K562 (cell line): ENCODE data around the gene TVP23B.
"Not testable (repeated sequence)": the region's sequence is repeated elsewhere in the genome, so short reads cannot be mapped to it uniquely, and the experiment has no call there.

Experiments
- MTA3 ChIP-seq: fragments of 450-650 bp; formaldehyde crosslinking; IDR thresholded peaks from 2 replicates; pipeline ENCODE4 v1.6.1; 2017; ENCODE audit warnings: mild to moderate bottlenecking, borderline replicate concordance
- RBM25 ChIP-seq: fragments of 200-400 bp; formaldehyde crosslinking; IDR thresholded peaks from 2 replicates; pipeline ENCODE4 v1.6.1; 2018; ENCODE audit warnings: low read length, low read depth, moderate library complexity; ENCODE audit not compliant: severe bottlenecking
- TF ChIP-seq, protein P1 (sequence below), 3 experiments: IDR thresholded peaks in 2 of 3; conservative IDR thresholded peaks in 1 of 3; 2 replicates each; pipeline ENCODE4 v1.5.1; 2011 to 2012; ENCODE audit warnings: low read length in 3 of 3, mild to moderate bottlenecking in 3 of 3, control low read depth in 2 of 3, improper control_type of control experiment in 1 of 3, inconsistent platforms in 1 of 3, low read depth in 1 of 3, mixed read lengths in 1 of 3, moderate library complexity in 1 of 3; ENCODE audit not compliant: insufficient read depth in 2 of 3

DNA sequence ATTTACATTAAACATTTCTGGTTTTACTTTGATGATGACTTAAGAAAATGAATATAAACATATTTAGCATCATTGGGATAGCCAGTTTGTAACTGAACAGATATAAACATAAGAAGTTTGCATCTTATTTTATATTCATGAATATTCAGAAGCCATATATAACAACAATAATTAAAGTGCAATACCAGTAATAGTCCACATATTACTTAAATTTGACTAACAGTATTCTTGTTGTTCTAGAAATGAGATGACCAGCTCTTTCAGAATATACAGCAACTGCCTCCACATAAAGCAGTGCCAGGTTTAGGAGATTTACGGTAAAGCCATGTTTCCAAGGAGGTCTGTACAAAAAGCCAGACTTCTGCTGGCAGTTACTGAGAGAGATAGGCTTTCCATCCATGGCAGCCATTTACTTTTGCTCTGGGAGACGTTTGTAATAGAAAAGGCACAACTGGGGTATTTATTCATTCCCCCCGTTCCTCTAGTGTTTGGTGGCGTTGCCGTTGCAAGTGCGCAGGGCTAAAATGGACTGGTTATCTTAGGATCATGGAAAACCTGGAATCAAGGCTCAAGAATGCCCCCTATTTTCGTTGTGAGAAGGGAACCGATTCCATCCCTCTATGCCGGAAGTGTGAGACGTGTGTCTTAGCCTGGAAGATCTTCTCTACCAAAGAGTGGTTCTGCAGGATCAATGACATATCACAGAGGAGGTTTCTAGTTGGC is 37.1 kb upstream of the TVP23B start, which contains the start of gene FBXW10:
- TF ChIP-seq MTA3, RBM25: not testable (repeated sequence)
- TF ChIP-seq, protein P1, sequence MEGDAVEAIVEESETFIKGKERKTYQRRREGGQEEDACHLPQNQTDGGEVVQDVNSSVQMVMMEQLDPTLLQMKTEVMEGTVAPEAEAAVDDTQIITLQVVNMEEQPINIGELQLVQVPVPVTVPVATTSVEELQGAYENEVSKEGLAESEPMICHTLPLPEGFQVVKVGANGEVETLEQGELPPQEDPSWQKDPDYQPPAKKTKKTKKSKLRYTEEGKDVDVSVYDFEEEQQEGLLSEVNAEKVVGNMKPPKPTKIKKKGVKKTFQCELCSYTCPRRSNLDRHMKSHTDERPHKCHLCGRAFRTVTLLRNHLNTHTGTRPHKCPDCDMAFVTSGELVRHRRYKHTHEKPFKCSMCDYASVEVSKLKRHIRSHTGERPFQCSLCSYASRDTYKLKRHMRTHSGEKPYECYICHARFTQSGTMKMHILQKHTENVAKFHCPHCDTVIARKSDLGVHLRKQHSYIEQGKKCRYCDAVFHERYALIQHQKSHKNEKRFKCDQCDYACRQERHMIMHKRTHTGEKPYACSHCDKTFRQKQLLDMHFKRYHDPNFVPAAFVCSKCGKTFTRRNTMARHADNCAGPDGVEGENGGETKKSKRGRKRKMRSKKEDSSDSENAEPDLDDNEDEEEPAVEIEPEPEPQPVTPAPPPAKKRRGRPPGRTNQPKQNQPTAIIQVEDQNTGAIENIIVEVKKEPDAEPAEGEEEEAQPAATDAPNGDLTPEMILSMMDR (IDR thresholded peaks at IDR 0.05 in 2 of 3, conservative IDR thresholded peaks at IDR 0.05 in 1 of 3; ENCODE audit: insufficient read depth in 2 of 3, low read depth in 1 of 3, low read length in 3 of 3), result not testable (repeated sequence)
